ENCODE results near the gene YTHDC2. TPM values are rescaled to one million over a fixed set of nuclear protein-coding genes. Genes with fewer than 3 reads are reported as not detected.

YTHDC2 gene
- total and polyA plus RNA-seq, 2 of the 13 experiments (the other 11 are each of a cell fraction or from before 2014, with no cell fraction given) = 6.7 to 17.8 TPM

DNA sequence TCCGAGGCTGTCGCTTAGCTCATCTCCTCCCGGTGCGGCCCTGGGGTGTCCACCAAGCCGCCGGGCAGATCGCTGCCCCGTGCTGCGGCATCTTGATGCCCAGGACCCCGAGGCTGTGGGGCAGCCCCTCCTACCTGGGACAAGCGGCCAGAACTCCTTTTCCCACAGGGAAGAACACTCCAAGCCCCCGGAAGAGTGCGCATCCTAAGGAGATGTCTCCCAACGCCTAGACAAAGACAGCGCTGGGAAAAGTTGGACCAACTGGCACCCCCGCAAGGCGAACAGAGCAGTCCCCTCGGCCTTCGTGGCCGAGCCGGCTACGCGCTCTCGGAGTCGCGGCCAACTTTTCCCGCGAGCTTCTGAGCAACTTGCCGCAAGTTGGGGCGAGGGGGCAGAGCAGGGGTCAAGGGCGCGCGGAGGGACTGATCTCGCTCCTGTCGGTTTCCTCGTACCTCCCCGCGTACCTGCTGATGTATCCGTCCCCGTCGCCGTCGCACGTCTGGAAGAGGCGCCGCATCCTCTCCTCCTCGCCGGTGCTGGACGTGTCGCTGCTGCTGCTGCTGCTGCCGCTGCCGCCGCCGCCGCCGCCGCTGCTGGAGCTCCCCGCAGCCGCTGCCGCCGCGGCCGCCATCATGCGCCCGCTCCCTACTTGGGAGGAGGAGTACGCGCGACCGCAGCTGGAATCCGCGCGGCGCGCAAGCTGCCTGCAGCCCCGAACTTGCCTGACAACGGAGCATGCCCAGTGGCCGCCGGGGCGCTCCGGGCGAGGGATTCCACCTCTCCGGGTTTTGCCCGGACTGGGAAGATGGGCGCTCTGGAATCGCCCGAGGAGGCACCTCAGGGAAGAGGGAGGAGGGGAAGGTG is 25.5 kb upstream of the YTHDC2 start, which contains the start of gene MCC (continued):
- TF ChIP-seq, protein P1, sequence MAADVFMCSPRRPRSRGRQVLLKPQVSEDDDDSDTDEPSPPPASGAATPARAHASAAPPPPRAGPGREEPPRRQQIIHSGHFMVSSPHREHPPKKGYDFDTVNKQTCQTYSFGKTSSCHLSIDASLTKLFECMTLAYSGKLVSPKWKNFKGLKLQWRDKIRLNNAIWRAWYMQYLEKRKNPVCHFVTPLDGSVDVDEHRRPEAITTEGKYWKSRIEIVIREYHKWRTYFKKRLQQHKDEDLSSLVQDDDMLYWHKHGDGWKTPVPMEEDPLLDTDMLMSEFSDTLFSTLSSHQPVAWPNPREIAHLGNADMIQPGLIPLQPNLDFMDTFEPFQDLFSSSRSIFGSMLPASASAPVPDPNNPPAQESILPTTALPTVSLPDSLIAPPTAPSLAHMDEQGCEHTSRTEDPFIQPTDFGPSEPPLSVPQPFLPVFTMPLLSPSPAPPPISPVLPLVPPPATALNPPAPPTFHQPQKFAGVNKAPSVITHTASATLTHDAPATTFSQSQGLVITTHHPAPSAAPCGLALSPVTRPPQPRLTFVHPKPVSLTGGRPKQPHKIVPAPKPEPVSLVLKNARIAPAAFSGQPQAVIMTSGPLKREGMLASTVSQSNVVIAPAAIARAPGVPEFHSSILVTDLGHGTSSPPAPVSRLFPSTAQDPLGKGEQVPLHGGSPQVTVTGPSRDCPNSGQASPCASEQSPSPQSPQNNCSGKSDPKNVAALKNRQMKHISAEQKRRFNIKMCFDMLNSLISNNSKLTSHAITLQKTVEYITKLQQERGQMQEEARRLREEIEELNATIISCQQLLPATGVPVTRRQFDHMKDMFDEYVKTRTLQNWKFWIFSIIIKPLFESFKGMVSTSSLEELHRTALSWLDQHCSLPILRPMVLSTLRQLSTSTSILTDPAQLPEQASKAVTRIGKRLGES (CRISPR knock-in tag; IDR thresholded peaks at IDR 0.05; ENCODE audit: borderline replicate concordance) = no peak
- TF ChIP-seq ZBTB38 (CRISPR knock-in tag; IDR thresholded peaks at IDR 0.05) = no peak; the same call in 1 of the 2 replicates
- TF ChIP-seq ZNF441 (CRISPR knock-in tag; IDR thresholded peaks at IDR 0.05; ENCODE audit: borderline replicate concordance) = peak; percentile 100
- TF ChIP-seq SIX1 (CRISPR knock-in tag; IDR thresholded peaks at IDR 0.05; ENCODE audit: borderline replicate concordance) = no peak
- no peak for TF ChIP-seq ZKSCAN5 (CRISPR knock-in tag; IDR thresholded peaks at IDR 0.05)
- peak; percentile 49; the same call in 1 of the 2 replicates for TF ChIP-seq PHF8 (CRISPR knock-in tag; IDR thresholded peaks at IDR 0.05)
- TF ChIP-seq YY1 (IDR thresholded peaks at IDR 0.05; ENCODE audit: insufficient read depth, insufficient replicate concordance, low read depth, low read length) = peak; percentile 85
- peak; percentile 44 for TF ChIP-seq TEAD3 (CRISPR knock-in tag; optimal IDR thresholded peaks at IDR 0.05; ENCODE audit: borderline replicate concordance)
- TF ChIP-seq, protein P2, sequence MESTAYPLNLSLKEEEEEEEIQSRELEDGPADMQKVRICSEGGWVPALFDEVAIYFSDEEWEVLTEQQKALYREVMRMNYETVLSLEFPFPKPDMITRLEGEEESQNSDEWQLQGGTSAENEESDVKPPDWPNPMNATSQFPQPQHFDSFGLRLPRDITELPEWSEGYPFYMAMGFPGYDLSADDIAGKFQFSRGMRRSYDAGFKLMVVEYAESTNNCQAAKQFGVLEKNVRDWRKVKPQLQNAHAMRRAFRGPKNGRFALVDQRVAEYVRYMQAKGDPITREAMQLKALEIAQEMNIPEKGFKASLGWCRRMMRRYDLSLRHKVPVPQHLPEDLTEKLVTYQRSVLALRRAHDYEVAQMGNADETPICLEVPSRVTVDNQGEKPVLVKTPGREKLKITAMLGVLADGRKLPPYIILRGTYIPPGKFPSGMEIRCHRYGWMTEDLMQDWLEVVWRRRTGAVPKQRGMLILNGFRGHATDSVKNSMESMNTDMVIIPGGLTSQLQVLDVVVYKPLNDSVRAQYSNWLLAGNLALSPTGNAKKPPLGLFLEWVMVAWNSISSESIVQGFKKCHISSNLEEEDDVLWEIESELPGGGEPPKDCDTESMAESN (CRISPR knock-in tag; conservative IDR thresholded peaks at IDR 0.05) = peak; percentile 87; the same call in 1 of the 2 replicates
- TF ChIP-seq, protein P3, sequence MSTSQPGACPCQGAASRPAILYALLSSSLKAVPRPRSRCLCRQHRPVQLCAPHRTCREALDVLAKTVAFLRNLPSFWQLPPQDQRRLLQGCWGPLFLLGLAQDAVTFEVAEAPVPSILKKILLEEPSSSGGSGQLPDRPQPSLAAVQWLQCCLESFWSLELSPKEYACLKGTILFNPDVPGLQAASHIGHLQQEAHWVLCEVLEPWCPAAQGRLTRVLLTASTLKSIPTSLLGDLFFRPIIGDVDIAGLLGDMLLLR (CRISPR knock-in tag; IDR thresholded peaks at IDR 0.05) = no peak
- TF ChIP-seq, protein P4, sequence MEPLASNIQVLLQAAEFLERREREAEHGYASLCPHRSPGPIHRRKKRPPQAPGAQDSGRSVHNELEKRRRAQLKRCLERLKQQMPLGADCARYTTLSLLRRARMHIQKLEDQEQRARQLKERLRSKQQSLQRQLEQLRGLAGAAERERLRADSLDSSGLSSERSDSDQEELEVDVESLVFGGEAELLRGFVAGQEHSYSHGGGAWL (CRISPR knock-in tag; IDR thresholded peaks at IDR 0.05) = no peak
- 0 out of 2 replicates have a peak, but pooled peaks have one; percentile 42 for TF ChIP-seq ZNF761 (CRISPR knock-in tag; conservative IDR thresholded peaks at IDR 0.05)
- TF ChIP-seq ZNF501 (CRISPR knock-in tag; IDR thresholded peaks at IDR 0.05) = no peak
- TF ChIP-seq MAZ (IDR thresholded peaks at IDR 0.05; ENCODE audit: borderline replicate concordance, low read depth, low read length) = no peak
- TF ChIP-seq MAZ (CRISPR knock-in tag; IDR thresholded peaks at IDR 0.05; ENCODE audit: low read depth) = 0 out of 2 replicates have a peak, but pooled peaks have one; percentile 55
- no peak for TF ChIP-seq FOXP1 (IDR thresholded peaks at IDR 0.05)
- no peak for TF ChIP-seq FOXP1 (CRISPR knock-in tag; IDR thresholded peaks at IDR 0.05)
- TF ChIP-seq, protein P5, sequence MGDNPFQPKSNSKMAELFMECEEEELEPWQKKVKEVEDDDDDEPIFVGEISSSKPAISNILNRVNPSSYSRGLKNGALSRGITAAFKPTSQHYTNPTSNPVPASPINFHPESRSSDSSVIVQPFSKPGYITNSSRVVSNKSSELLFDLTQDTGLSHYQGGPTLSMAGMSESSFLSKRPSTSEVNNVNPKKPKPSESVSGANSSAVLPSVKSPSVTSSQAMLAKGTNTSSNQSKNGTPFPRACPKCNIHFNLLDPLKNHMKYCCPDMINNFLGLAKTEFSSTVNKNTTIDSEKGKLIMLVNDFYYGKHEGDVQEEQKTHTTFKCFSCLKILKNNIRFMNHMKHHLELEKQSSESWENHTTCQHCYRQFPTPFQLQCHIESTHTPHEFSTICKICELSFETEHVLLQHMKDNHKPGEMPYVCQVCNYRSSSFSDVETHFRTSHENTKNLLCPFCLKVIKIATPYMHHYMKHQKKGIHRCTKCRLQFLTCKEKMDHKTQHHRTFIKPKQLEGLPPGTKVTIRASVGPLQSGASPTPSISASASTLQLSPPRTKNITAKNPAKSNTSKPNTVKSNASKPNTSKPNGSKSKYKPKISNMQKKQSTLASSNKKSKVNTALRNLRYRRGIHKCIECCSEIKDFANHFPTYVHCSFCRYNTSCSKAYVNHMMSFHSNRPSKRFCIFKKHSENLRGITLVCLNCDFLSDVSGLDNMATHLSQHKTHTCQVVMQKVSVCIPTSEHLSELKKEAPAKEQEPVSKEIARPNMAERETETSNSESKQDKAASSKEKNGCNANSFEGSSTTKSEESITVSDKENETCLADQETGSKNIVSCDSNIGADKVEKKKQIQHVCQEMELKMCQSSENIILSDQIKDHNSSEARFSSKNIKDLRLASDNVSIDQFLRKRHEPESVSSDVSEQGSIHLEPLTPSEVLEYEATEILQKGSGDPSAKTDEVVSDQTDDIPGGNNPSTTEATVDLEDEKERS (CRISPR knock-in tag; IDR thresholded peaks at IDR 0.05) = peak; percentile 47; the same call in 1 of the 2 replicates
- TF ChIP-seq MEIS2 (CRISPR knock-in tag; IDR thresholded peaks at IDR 0.05) = 0 out of 2 replicates have a peak, but pooled peaks have one; percentile 11
- peak; percentile 59 for TF ChIP-seq KAT8 (CRISPR knock-in tag; IDR thresholded peaks at IDR 0.05)
- no peak for TF ChIP-seq ZNF383 (CRISPR knock-in tag; IDR thresholded peaks at IDR 0.05; ENCODE audit: borderline replicate concordance)

Measured in HepG2 (cell line).